PC-9 (cell line): ENCODE results near the gene FGF3. TPM values are rescaled to one million over a fixed set of nuclear protein-coding genes. Genes with fewer than 3 reads are reported as not detected.
"Not testable (repeated sequence)": the region's sequence is repeated elsewhere in the genome, so short reads cannot be mapped to it uniquely, and the experiment has no call there.

Source experiments
- BruUV-seq: library from RNA; stranded (reverse); fragments of 400-500 nt; replicated peaks from 2 replicates; lab custom pipeline; 2021; lab: Mats Ljungman, UMichigan
- CTCF ChIA-PET: fragments of 300-600 bp; sonication (Branson Sonifier 250); formaldehyde crosslinking; loops from one replicate; lab custom pipeline; 2022; ENCODE audit warnings: antibody characterized with exemption; lab: Charles Lee
- POLR2A ChIA-PET: fragments of 300-600 bp; sonication (Branson Sonifier 250); formaldehyde crosslinking; loops from one replicate; lab custom pipeline; 2022; ENCODE audit warnings: antibody characterized with exemption; ENCODE audit not compliant: unreplicated experiment; lab: Charles Lee
- DNase-seq, 2 experiments: peaks; one replicate each; pipeline versions ENCODE4 v3.0.0 to v3.0.0-alpha.2; 2015 to 2022; ENCODE audit warnings: mixed read lengths in 1 of 2
- H2AFZ ChIP-seq: fragments of 200-600 bp; sonication (generic); 2 replicates; pipeline ENCODE4 v1.8.1; 2017; ENCODE audit warnings: antibody characterized with exemption
- H3F3A ChIP-seq: fragments of 200-600 bp; sonication (generic); 2 replicates; pipeline ENCODE4 v1.8.1; 2017; ENCODE audit warnings: antibody characterized with exemption, mild to moderate bottlenecking, low read depth; ENCODE audit not compliant: insufficient read depth
- H3K27ac ChIP-seq: fragments of 200-600 bp; sonication (generic); 2 replicates; pipeline ENCODE4 v1.6.1; 2016; ENCODE audit warnings: mixed run types
- H3K27me3 ChIP-seq: fragments of 200-600 bp; sonication (generic); 2 replicates; pipeline ENCODE4 v1.6.1; 2016; ENCODE audit warnings: low read depth, mixed run types; ENCODE audit not compliant: insufficient read depth
- H3K36me3 ChIP-seq: fragments of 200-600 bp; sonication (generic); 2 replicates; pipeline ENCODE4 v1.6.1; 2016; ENCODE audit warnings: low read depth, mixed run types
- H3K4me1 ChIP-seq: fragments of 200-600 bp; sonication (generic); replicated peaks from 2 replicates; pipeline ENCODE4 v1.6.1; 2016; ENCODE audit warnings: mixed run types; ENCODE audit not compliant: insufficient read depth
- H3K4me2 ChIP-seq: fragments of 200-600 bp; sonication (generic); 2 replicates; pipeline ENCODE4 v1.6.1; 2017; ENCODE audit warnings: mixed run types
- H3K4me3 ChIP-seq: fragments of 200-600 bp; sonication (generic); 2 replicates; pipeline ENCODE4 v1.6.1; 2016; ENCODE audit warnings: mixed run types
- H3K79me2 ChIP-seq: fragments of 200-600 bp; sonication (generic); 2 replicates; pipeline ENCODE4 v1.6.1; 2017; ENCODE audit warnings: low read depth, mixed run types
- H3K9me2 ChIP-seq: fragments of 200-600 bp; sonication (generic); 2 replicates; pipeline ENCODE4 v1.8.1; 2017; ENCODE audit warnings: mild to moderate bottlenecking; ENCODE audit not compliant: insufficient read depth
- H3K9me3 ChIP-seq: fragments of 200-600 bp; sonication (generic); 2 replicates; pipeline ENCODE4 v1.8.1; 2016; ENCODE audit warnings: low read depth; ENCODE audit not compliant: insufficient read depth
- H4K20me1 ChIP-seq: fragments of 200-600 bp; sonication (generic); 2 replicates; pipeline ENCODE4 v1.8.1; 2017; ENCODE audit not compliant: insufficient read depth
- EZH2 ChIP-seq: fragments of 200-600 bp; sonication (generic); IDR thresholded peaks from 2 replicates; pipeline ENCODE4 v1.8.0; 2017; ENCODE audit warnings: antibody characterized with exemption, low read depth
- intact Hi-C: fragments of 100-400 bp; cut with micrococcal nuclease; formaldehyde crosslinking; loops from one replicate; pipeline ENCODE4 v1.10.0; 2022; ENCODE audit not compliant: unreplicated experiment
- total RNA-seq: library from RNA; stranded (reverse); gene quantifications from 2 replicates; pipeline ENCODE4 v1.2.3, GENCODE V29; 2021
- TF ChIP-seq, protein P1 (sequence below): fragments of 200-600 bp; sonication (generic); conservative IDR thresholded peaks from 2 replicates; pipeline ENCODE4 v1.6.1; 2017; ENCODE audit warnings: mixed run types, antibody characterized with exemption, mild to moderate bottlenecking, moderate library complexity

FGF3 gene
- total RNA-seq, 1 experiment from 2014 or later = not detected

DNA sequence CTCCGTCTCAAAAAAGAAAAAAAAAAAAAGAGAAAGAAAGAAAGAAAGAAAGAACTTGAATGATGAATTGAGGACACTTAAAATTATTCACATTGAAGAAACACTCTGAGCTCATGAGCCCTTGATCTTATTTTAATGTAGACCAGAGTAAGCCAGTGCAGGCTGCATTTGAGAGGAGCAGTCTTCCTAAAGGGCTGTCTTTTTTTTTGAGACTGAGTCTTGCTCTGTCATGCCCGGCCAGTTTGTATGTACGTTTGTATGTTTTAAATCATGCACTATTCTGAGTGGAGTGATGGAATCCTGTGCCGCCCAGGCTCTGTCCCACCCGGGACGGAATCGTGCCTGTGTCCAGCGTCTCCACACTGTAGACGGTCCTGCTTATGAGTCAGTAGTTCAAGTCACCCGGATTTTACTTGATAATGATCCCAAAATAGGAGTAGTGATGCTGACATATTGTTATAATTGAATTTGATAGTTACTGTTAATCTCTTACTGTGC lies 53.7 kb downstream of the FGF3 start:
- no peaks in the 10 kb centered on the region for H3K9me2 ChIP-seq
- CTCF ChIA-PET = interaction anchor here (0.6 kb wide), 1 partner anchor 483 kb away, joined by 4 read pairs; no protein-coding TSS in a partner anchor
- no peaks in the 10 kb centered on the region for H3K9me3 ChIP-seq
- POLR2A ChIA-PET = no interaction called here
- no peaks in the 10 kb centered on the region for H3K36me3 ChIP-seq
- intact Hi-C loops = no loop called here
- no peak for DNase-seq
- H3K4me3 ChIP-seq = no peak overlapping the region
- H3K4me2 ChIP-seq = no peak overlapping the region
- H3K27me3 ChIP-seq = peaks cover 10% of the 10 kb centered on the region; the same call in 1 of the 2 replicates
- BruUV-seq = no TSS peak
- no peaks in the 10 kb centered on the region for H3K4me1 ChIP-seq
- no peaks in the 10 kb centered on the region for H3K79me2 ChIP-seq
- H3F3A ChIP-seq = peaks cover 4% of the 10 kb centered on the region; the same call in 1 of the 2 replicates
- no peaks in the 10 kb centered on the region for H4K20me1 ChIP-seq
- H2AFZ ChIP-seq = no peak overlapping the region
- H3K27ac ChIP-seq = no peak overlapping the region
- TF ChIP-seq EZH2 = no peak
- TF ChIP-seq, protein P1, sequence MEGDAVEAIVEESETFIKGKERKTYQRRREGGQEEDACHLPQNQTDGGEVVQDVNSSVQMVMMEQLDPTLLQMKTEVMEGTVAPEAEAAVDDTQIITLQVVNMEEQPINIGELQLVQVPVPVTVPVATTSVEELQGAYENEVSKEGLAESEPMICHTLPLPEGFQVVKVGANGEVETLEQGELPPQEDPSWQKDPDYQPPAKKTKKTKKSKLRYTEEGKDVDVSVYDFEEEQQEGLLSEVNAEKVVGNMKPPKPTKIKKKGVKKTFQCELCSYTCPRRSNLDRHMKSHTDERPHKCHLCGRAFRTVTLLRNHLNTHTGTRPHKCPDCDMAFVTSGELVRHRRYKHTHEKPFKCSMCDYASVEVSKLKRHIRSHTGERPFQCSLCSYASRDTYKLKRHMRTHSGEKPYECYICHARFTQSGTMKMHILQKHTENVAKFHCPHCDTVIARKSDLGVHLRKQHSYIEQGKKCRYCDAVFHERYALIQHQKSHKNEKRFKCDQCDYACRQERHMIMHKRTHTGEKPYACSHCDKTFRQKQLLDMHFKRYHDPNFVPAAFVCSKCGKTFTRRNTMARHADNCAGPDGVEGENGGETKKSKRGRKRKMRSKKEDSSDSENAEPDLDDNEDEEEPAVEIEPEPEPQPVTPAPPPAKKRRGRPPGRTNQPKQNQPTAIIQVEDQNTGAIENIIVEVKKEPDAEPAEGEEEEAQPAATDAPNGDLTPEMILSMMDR = no peak

DNA sequence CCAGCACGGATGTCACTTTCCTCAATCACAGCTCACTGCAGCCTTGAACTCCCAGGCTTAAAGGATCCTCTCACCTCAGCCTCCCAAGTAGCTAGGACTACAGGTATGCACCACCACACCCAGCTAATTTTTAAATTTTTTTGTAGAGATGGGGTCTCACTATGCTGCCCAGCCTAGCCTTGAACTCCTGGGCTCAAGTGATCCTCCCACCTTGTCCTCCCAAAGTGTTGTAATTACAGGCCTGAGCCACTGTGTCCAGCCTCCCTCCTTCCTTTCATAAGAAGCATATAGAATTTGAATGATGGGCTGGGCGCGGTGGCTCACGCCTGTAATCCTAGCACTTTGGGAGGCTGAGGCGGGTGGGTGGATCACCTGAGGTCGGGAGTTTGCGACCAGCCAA lies 54.3 kb downstream of the FGF3 start:
- CTCF ChIA-PET, intact Hi-C loops: not testable (repeated sequence)

DNA sequence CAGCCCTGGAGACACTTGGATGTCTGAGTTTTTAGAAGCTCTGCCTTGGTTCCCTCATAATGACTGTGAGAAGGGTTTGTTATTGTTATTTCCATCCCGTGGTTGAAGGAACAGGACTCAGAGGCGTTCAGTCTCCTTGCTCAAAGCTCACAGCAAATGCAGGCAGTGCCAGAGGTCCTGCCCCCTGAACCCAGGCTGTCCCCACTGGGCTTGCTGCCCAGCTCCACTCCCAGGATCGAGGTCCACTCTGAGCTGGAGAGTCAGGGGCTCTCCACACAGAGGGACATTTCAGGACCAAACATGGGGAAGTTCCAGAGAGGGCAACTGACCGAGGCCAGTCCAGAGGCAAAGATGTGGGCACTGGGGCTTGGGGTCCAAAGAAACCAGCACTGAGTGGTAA lies 58.9 kb downstream of the FGF3 start:
- Histone ChIP-seq H3K4me3 (no peak overlapping the region), H3F3A (no peaks in the 10 kb centered on the region), H3K79me2 (no peaks in the 10 kb centered on the region), H4K20me1 (no peaks in the 10 kb centered on the region), H3K36me3 (no peaks in the 10 kb centered on the region), H3K9me3 (no peaks in the 10 kb centered on the region), H3K4me2 (no peak overlapping the region), H3K9me2 (no peaks in the 10 kb centered on the region), H3K4me1 (no peaks in the 10 kb centered on the region), H3K27ac (no peak overlapping the region), H2AFZ (no peak overlapping the region), H3K27me3 (0 out of 2 replicates have a peak, but pooled peaks cover 4% of the 10 kb centered on the region)
- TF ChIP-seq, protein P1 = no peak
- no peak for TF ChIP-seq EZH2
- ChIA-PET CTCF (interaction anchor here (0.5 kb wide), 1 partner anchor 25 kb away, joined by 5 read pairs; no protein-coding TSS in a partner anchor), POLR2A (interaction anchor here (0.7 kb wide), 1 partner anchor 607 kb away, joined by 5 read pairs; no protein-coding TSS in a partner anchor)
- DNase-seq = no peak
- intact Hi-C loops = no loop called here
- BruUV-seq = no TSS peak

More for the DNA sequence above, 54.3 kb downstream of the FGF3 start:
- H3K36me3 ChIP-seq, H3K4me3 ChIP-seq, POLR2A ChIA-PET, H3K9me2 ChIP-seq, H3K9me3 ChIP-seq, H3K27ac ChIP-seq, H3K4me1 ChIP-seq, H3F3A ChIP-seq, H3K4me2 ChIP-seq, H4K20me1 ChIP-seq, H3K79me2 ChIP-seq, BruUV-seq, H2AFZ ChIP-seq, DNase-seq: not testable (repeated sequence)
- peaks cover 10% of the 10 kb centered on the region; the same call in 1 of the 2 replicates for H3K27me3 ChIP-seq

Other genes with a start within 250 kb of the FGF3 start
- 346 and 586 TPM in 2 replicates for gene CCND1, start 178.3 kb downstream of the FGF3 start, total RNA-seq
- gene LTO1, start 144.1 kb downstream of the FGF3 start, total RNA-seq = 41.1 and 50.3 TPM in 2 replicates
- gene FGF19, start 115.4 kb downstream of the FGF3 start, total RNA-seq = 2.0 and 3.4 TPM in 2 replicates
- gene FGF4, start 44.1 kb downstream of the FGF3 start, total RNA-seq = not detected in 2 replicates